ENCODE measurements around the gene CRIM1. TPM values are rescaled to one million over a fixed set of nuclear protein-coding genes. Genes with fewer than 3 reads are reported as not detected.

The CRIM1 gene
- total and polyA plus RNA-seq, 4 donors = 24.3 to 119 (median 58.4) TPM

GRCh38 chr2:36397728-36398413, 42.3 kb downstream of the CRIM1 start:
- Histone ChIP-seq H3K36me3 (ENCODE audit: control insufficient read depth in 4 of 4, insufficient read depth in 4 of 4, low read length in 4 of 4) (peaks cover 0 to 4% (median 1%) of the 10 kb centered on the region in 4 donors), H3K4me1 (ENCODE audit: control insufficient read depth in 5 of 5, insufficient read depth in 5 of 5, low read length in 5 of 5) (peaks cover 0 to 20% (median 2%) of the 10 kb centered on the region in 5 donors), H3K9me3 (ENCODE audit: control insufficient read depth in 4 of 4, insufficient read depth in 3 of 4, low read length in 3 of 4) (no peaks in the 10 kb centered on the region), H3K4me3 (no peak overlapping the region), H3K27ac (ENCODE audit: low read depth in 1 of 2, low read length in 1 of 2) (no peak overlapping the region), H3K9ac (ENCODE audit: insufficient read depth in 1 of 2, low read length in 2 of 2) (no peak overlapping the region), H3K27me3 (ENCODE audit: control insufficient read depth in 3 of 3, insufficient read depth in 3 of 3, low read length in 2 of 3) (no peaks in the 10 kb centered on the region)
- TF ChIP-seq CTCF (IDR thresholded peaks at IDR 0.05; ENCODE audit: control extremely low read depth, extremely low read depth) = no peak
- 81 to 91% methylated on average over 7 of the region's 7 CpGs for WGBS, 2 donors
- no peak for ATAC-seq (ENCODE audit: insufficient read depth, low FRiP score)
- DNase-seq = no peak

GRCh38 chr2:36399050-36399449, 43.5 kb downstream of the CRIM1 start:
- H3K36me3 ChIP-seq (ENCODE audit: control insufficient read depth in 4 of 4, insufficient read depth in 4 of 4, low read length in 4 of 4) = peaks cover 0 to 4% (median 1%) of the 10 kb centered on the region in 4 donors
- ATAC-seq (ENCODE audit: insufficient read depth, low FRiP score) = no peak
- H3K4me1 ChIP-seq (ENCODE audit: control insufficient read depth in 5 of 5, insufficient read depth in 5 of 5, low read length in 5 of 5) = peaks cover 0 to 18% (median 0%) of the 10 kb centered on the region in 5 donors
- no peak for DNase-seq
- no peak overlapping the region for H3K27ac ChIP-seq (ENCODE audit: low read depth in 1 of 2, low read length in 1 of 2)
- no peaks in the 10 kb centered on the region for H3K27me3 ChIP-seq (ENCODE audit: control insufficient read depth in 3 of 3, insufficient read depth in 3 of 3, low read length in 2 of 3)
- no peak for TF ChIP-seq CTCF (IDR thresholded peaks at IDR 0.05; ENCODE audit: control extremely low read depth, extremely low read depth)
- no peaks in the 10 kb centered on the region for H3K9me3 ChIP-seq (ENCODE audit: control insufficient read depth in 4 of 4, insufficient read depth in 3 of 4, low read length in 3 of 4)
- no peak overlapping the region for H3K4me3 ChIP-seq
- WGBS, 2 donors = 66 to 74% methylated on average over 2 of the region's 2 CpGs
- H3K9ac ChIP-seq (ENCODE audit: insufficient read depth in 1 of 2, low read length in 2 of 2) = no peak overlapping the region

- Histone ChIP-seq H3K27me3 (ENCODE audit: control insufficient read depth in 3 of 3, insufficient read depth in 3 of 3, low read length in 2 of 3) (no peaks in the 10 kb centered on the region), H3K9me3 (ENCODE audit: control insufficient read depth in 4 of 4, insufficient read depth in 3 of 4, low read length in 3 of 4) (no peaks in the 10 kb centered on the region), H3K9ac (ENCODE audit: insufficient read depth in 1 of 2, low read length in 2 of 2) (no peak overlapping the region), H3K4me3 (no peak overlapping the region), H3K36me3 (ENCODE audit: control insufficient read depth in 4 of 4, insufficient read depth in 4 of 4, low read length in 4 of 4) (peaks cover 0 to 3% (median 0%) of the 10 kb centered on the region in 4 donors), H3K4me1 (ENCODE audit: control insufficient read depth in 5 of 5, insufficient read depth in 5 of 5, low read length in 5 of 5) (peaks cover 8 to 23% (median 13%) of the 10 kb centered on the region in 5 donors), H3K27ac (ENCODE audit: low read depth in 1 of 2, low read length in 1 of 2) (no peak overlapping the region)
- WGBS, 2 donors = 17 to 28% methylated on average over 1 of the region's 1 CpG
- TF ChIP-seq CTCF (IDR thresholded peaks at IDR 0.05; ENCODE audit: control extremely low read depth, extremely low read depth) = no peak
- ATAC-seq (ENCODE audit: insufficient read depth, low FRiP score) (no peak), DNase-seq (no peak)
These were observed 48.2 kb downstream of the CRIM1 start for GRCh38 chr2:36403675-36404230.

Data from lung (tissue), 12 donors.